ENCODE measurements around the gene ZNF775.

Gene ZNF775

DNA sequence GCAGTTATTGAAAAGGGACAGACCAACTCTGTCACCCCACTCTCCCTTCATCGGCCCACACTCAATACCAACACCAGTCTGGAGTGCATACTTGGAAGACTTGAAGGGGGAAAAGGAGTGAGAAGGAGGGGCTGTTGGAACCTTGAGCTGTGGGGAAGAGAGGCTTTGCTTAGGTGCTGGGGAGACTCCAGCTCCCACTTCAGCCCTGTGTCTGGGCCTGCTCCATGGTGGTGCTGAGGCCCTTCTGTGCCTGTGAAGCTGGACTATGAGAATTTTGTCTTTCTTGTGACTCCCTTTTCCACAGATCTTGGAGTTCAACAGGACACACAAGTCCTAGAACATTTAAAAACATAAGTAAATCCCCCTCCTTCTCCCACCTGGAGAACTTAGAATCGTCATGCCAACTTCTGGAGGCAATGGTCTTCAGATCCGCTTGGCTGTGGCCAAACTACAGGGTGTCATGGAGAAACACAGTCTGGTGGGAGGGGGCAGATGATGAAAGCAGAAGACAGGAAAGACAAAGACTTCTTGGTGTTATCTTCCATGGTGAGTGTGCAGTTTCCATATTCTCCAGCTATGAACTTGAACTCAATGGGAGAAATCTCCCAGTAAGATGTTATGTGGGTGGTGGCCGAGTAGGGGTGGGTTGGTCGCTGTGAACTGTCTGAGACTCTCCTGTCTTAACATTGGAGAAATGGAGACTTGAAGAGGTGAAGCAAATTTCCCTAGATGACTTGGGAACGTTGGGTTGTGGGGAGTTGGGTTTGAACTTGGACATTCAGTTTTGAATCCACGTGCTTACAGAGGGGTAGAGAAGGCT is 52.9 kb downstream of the ZNF775 start:
- no peak overlapping the region for H3K4me3 ChIP-seq (ENCODE audit: low read depth, low read length)
- TF ChIP-seq, protein P1, sequence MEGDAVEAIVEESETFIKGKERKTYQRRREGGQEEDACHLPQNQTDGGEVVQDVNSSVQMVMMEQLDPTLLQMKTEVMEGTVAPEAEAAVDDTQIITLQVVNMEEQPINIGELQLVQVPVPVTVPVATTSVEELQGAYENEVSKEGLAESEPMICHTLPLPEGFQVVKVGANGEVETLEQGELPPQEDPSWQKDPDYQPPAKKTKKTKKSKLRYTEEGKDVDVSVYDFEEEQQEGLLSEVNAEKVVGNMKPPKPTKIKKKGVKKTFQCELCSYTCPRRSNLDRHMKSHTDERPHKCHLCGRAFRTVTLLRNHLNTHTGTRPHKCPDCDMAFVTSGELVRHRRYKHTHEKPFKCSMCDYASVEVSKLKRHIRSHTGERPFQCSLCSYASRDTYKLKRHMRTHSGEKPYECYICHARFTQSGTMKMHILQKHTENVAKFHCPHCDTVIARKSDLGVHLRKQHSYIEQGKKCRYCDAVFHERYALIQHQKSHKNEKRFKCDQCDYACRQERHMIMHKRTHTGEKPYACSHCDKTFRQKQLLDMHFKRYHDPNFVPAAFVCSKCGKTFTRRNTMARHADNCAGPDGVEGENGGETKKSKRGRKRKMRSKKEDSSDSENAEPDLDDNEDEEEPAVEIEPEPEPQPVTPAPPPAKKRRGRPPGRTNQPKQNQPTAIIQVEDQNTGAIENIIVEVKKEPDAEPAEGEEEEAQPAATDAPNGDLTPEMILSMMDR (IDR thresholded peaks at IDR 0.05; ENCODE audit: control insufficient read depth, extremely low read depth, insufficient read depth): no peak
- no peak for DNase-seq (ENCODE audit: low read depth)

DNA sequence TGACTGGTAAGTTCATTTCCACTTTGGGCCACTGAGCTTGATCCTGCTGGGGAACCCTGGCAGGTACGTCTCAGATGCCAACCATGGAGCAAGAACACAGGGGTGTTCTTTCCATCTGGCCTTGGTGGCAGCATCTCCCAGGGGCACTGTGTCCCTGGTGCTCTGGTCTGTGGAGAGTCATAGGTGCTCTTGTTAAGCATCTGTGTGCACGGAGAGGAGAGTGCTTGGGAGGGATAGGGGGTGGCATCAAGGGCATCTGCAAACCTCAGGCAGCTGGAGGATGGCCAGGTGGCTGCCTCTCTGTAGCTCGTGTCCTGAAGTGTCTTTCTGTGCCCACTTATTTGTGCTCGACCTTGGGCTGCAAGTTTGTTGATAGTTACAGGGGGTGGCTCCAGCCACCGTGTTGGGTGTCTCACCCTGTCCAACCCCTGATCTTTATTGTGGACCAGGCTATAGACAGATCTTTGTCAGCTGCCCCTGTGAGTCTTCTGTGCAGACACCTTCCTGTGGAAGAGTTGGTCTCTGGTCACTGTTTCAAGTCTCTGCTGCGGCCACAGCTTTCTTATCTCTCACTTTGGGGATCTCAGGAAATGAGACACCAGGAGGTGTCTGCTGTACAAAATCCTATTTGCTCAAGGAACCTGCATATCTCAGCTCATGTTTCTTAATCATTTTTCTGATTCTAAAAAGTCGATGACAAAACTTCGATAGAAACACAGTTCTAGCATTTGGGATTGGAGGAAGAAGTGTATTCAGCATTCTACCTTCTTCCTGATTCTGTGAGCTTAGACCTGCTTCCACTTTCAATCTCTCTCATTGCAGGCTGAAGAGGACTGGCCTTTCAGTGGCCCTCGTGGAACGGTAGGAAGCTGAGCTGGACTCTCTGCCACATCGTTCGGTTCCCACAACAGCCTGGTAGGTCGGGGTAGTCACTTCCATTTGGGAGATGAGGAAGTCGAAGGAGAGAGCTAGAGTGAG is 54.1 kb downstream of the ZNF775 start:
- no peak for DNase-seq (ENCODE audit: low read depth)
- no peak overlapping the region for H3K4me3 ChIP-seq (ENCODE audit: low read depth, low read length)
- TF ChIP-seq, protein P1 (IDR thresholded peaks at IDR 0.05; ENCODE audit: control insufficient read depth, extremely low read depth, insufficient read depth): no peak

DNA sequence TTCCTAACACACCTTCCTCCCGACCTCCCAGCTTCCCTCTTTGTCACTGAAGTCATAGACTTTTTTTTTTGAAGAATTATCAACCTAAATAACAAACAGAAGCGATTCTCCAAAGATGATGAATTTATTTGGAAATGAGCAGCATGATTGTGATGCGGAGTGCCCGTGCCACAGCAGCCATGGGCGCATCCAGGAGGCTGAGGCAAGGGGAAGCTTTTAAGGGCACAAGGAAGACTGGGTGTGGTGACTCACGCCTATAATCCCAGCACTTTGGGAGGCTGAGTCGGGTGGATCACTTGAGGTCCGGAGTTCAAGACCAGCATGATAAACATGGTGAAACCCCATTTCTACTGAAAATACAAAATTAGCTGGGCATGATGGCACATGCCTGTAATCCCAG is 55.1 kb downstream of the ZNF775 start:
- DNase-seq (ENCODE audit: low read depth): no peak
- TF ChIP-seq, protein P1 (IDR thresholded peaks at IDR 0.05; ENCODE audit: control insufficient read depth, extremely low read depth, insufficient read depth): no peak
- H3K4me3 ChIP-seq (ENCODE audit: low read depth, low read length): no peak overlapping the region

DNA sequence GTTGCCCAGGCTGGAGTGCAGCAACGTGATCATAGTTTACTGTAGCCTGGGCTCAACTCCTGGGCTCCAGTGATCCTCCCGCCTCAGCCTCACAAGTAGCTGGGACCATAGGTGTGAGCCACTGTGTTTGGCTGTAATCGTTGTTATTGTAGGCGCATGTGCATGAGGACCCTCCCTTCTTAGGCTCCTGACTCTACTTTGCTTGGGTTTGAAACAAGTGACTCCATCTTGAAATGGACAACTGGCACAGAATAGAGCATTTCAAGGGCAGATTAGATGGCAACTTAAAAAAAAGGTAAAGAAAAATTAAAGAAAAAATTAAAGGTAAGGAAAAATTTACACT is 55.9 kb downstream of the ZNF775 start:
- no peak overlapping the region for H3K4me3 ChIP-seq (ENCODE audit: low read depth, low read length)
- DNase-seq (ENCODE audit: low read depth): no peak
- TF ChIP-seq, protein P1 (IDR thresholded peaks at IDR 0.05; ENCODE audit: control insufficient read depth, extremely low read depth, insufficient read depth): no peak

DNA sequence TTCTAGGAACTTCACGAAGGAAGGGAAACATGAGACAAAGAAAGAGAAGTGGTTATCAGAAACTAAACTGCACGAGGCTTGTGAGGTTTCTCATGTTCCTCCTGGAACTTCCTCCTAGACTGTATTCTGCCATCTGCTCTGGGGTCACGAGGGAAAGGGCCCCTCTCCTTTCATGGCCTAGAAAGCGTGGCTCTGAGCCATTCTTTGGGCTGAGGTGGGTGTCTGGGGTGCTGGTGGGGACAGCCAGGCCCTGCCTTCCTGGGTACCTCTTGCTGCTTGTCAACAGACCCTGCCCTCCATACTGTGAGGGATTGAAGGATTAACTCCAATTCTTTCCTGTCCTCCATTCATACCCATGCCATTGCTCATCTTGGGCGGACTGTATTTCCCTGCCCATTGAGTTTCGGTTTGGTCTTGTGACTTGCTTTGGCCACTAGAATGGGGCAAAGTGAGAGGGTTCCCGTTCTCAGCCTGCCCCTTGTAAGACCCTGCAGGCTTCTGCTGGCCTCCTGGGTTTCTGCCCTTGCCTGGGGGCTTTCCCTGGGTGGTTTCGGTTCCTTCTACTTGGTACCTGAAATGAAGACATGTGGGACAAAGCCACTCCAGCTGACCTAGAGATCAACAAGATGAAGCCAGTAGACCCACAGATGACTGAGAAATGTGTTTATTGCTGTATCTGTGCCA is 56.4 kb downstream of the ZNF775 start:
- H3K4me3 ChIP-seq (ENCODE audit: low read depth, low read length): no peak overlapping the region
- TF ChIP-seq, protein P1 (IDR thresholded peaks at IDR 0.05; ENCODE audit: control insufficient read depth, extremely low read depth, insufficient read depth): no peak

DNA sequence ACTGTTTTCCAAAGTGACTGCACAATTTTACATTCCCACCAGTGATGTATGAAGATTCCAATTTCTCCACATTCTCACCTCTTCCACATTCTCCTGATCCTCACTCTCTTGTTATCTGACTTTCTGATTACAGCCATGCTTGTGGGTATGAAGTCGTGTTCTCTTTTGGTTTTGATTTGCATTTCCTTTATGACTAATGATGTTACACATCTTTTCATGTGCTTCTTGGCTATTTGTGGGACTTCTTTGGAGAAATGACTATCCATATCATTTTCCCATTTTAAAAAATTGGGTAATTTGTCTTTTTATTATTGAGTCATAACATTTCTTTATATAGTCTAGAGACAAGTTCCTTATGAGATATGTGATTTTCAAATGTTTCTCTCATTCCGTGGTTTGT is 60.8 kb downstream of the ZNF775 start:
- H3K4me3 ChIP-seq (ENCODE audit: low read depth, low read length): no peak overlapping the region
- TF ChIP-seq, protein P1 (IDR thresholded peaks at IDR 0.05; ENCODE audit: control insufficient read depth, extremely low read depth, insufficient read depth): no peak
- no peak for DNase-seq (ENCODE audit: low read depth)

More for the DNA sequence above, 56.4 kb downstream of the ZNF775 start:
- no peak for DNase-seq (ENCODE audit: low read depth)
